CD4-positive, CD25-positive, alpha-beta regulatory T cell (primary cell): ENCODE results near the gene ADRA2C. TPM values are rescaled to one million over a fixed set of nuclear protein-coding genes. Genes with fewer than 3 reads are reported as not detected.
"Not testable (repeated sequence)": the region's sequence is repeated elsewhere in the genome, so short reads cannot be mapped to it uniquely, and the experiment has no call there.

ENCODE experiments used
- ATAC-seq, 2 donors: fragments of 150-1000 bp; cut with Tn5 transposase; one replicate each; pipeline ENCODE4 v1.10.0; 2021; ENCODE audit warnings: low read depth in 2 of 2, moderate number of reproducible peaks in 2 of 2, moderate library complexity in 1 of 2
- DNase-seq, 3 donors: peaks; one replicate each; pipeline versions ENCODE4 v3.0.0 to v3.0.0-alpha.2; 2012 to 2022; ENCODE audit warnings: mixed read lengths in 1 of 3
- H3K27ac ChIP-seq: one replicate; pipeline ENCODE4 v1.7.0; 2013; ENCODE audit warnings: mild to moderate bottlenecking, low read length; ENCODE audit not compliant: insufficient read depth, poor library complexity, severe bottlenecking
- H3K27me3 ChIP-seq: one replicate; pipeline ENCODE4 v1.7.0; 2013; ENCODE audit warnings: low read length; ENCODE audit not compliant: control insufficient read depth, insufficient read depth
- H3K36me3 ChIP-seq: one replicate; pipeline ENCODE4 v1.7.0; 2013; ENCODE audit warnings: mild to moderate bottlenecking, low read length, moderate library complexity; ENCODE audit not compliant: control insufficient read depth, insufficient read depth
- H3K4me1 ChIP-seq: 2 replicates; pipeline ENCODE4 v1.7.0; 2013; ENCODE audit warnings: mild to moderate bottlenecking, low read length; ENCODE audit not compliant: insufficient read depth, control insufficient read depth, poor library complexity, severe bottlenecking
- H3K4me3 ChIP-seq: one replicate; pipeline ENCODE4 v1.7.0; 2013; ENCODE audit warnings: low read depth, mild to moderate bottlenecking, low read length, moderate library complexity
- H3K9me3 ChIP-seq, 2 experiments: 1 replicate in 1 of 2; 2 replicates in 1 of 2; pipeline ENCODE4 v1.7.0; 2013; ENCODE audit warnings: low read length in 2 of 2, mild to moderate bottlenecking in 1 of 2, moderate library complexity in 1 of 2; ENCODE audit not compliant: control insufficient read depth in 2 of 2
- H3K27ac Mint-ChIP-seq, 3 donors: one replicate each; pipeline ENCODE4 v1.8.0; 2020 to 2022; ENCODE audit warnings: mild to moderate bottlenecking in 3 of 3, mixed read lengths in 3 of 3, moderate library complexity in 2 of 3
- H3K27me3 Mint-ChIP-seq: one replicate; pipeline ENCODE4 v1.8.0; 2022; ENCODE audit warnings: mild to moderate bottlenecking, mixed read lengths
- H3K36me3 Mint-ChIP-seq: one replicate; pipeline ENCODE4 v1.8.0; 2020; ENCODE audit warnings: mixed read lengths
- H3K4me1 Mint-ChIP-seq, 4 donors: one replicate each; pipeline ENCODE4 v1.8.0; 2020 to 2022; ENCODE audit warnings: mixed read lengths in 4 of 4, mild to moderate bottlenecking in 1 of 4
- H3K4me3 Mint-ChIP-seq, 4 donors: one replicate each; pipeline ENCODE4 v1.8.0; 2020 to 2022; ENCODE audit warnings: mild to moderate bottlenecking in 4 of 4, mixed read lengths in 4 of 4, moderate library complexity in 3 of 4
- H3K9me3 Mint-ChIP-seq, 7 donors: one replicate each; pipeline ENCODE4 v1.8.0; 2020 to 2022; ENCODE audit warnings: mixed read lengths in 7 of 7, mild to moderate bottlenecking in 3 of 7, moderate library complexity in 2 of 7
- polyA plus RNA-seq, 4 donors: library from polyadenylated mRNA; unstranded; fragments of 300-500 nt; fragmentation: Illumina TruSeq; gene quantifications; one replicate each; pipeline ENCODE4 v1.2.3, GENCODE V29; 2021
- total RNA-seq: library from RNA; stranded (reverse); gene quantifications from one replicate; pipeline ENCODE4 v1.2.3, GENCODE V29; 2022

The ADRA2C gene
- total and polyA plus RNA-seq, 5 donors from 2014 or later = not detected

GRCh38 chr4:3810796-3811485 lies 44.8 kb downstream of the ADRA2C start:
- Mint-ChIP-seq H3K4me3 (no peak overlapping the region), H3K36me3 (no peaks in the 10 kb centered on the region), H3K27me3 (peaks cover 4% of the 10 kb centered on the region), H3K27ac (no peak overlapping the region), H3K4me1 (no peaks in the 10 kb centered on the region), H3K9me3 (peaks cover 0 to 2% (median 0%) of the 10 kb centered on the region in 7 donors)
- DNase-seq (no peak), ATAC-seq (no peak)
- Histone ChIP-seq H3K27ac (no peak overlapping the region), H3K27me3 (no peaks in the 10 kb centered on the region), H3K4me1 (no peaks in the 10 kb centered on the region), H3K4me3 (no peak overlapping the region), H3K36me3 (no peaks in the 10 kb centered on the region), H3K9me3 (no peaks in the 10 kb centered on the region)

- no peaks in the 10 kb centered on the region for H3K27me3 ChIP-seq
- H3K4me3 ChIP-seq = no peak overlapping the region
- no peaks in the 10 kb centered on the region for H3K4me1 ChIP-seq
- H3K36me3 ChIP-seq = no peaks in the 10 kb centered on the region
- Mint-ChIP-seq H3K27ac (no peak overlapping the region), H3K36me3 (no peaks in the 10 kb centered on the region), H3K4me3 (no peak overlapping the region), H3K4me1 (no peaks in the 10 kb centered on the region), H3K9me3 (peaks cover 0 to 2% (median 0%) of the 10 kb centered on the region in 7 donors), H3K27me3 (peaks cover 4% of the 10 kb centered on the region)
- H3K27ac ChIP-seq = no peak overlapping the region
- no peaks in the 10 kb centered on the region for H3K9me3 ChIP-seq
- no peak for ATAC-seq
- no peak for DNase-seq
These were observed 45.4 kb downstream of the ADRA2C start for GRCh38 chr4:3811621-3812020.

- ATAC-seq (no peak), DNase-seq (no peak)
- no peak overlapping the region for H3K27ac Mint-ChIP-seq
- peaks cover 4% of the 10 kb centered on the region for H3K27me3 Mint-ChIP-seq
- Histone ChIP-seq H3K9me3 (no peaks in the 10 kb centered on the region), H3K36me3 (no peaks in the 10 kb centered on the region), H3K4me3 (no peak overlapping the region), H3K27me3 (no peaks in the 10 kb centered on the region), H3K4me1 (no peaks in the 10 kb centered on the region), H3K27ac (no peak overlapping the region)
- peaks cover 0 to 2% (median 0%) of the 10 kb centered on the region in 7 donors for H3K9me3 Mint-ChIP-seq
- H3K36me3 Mint-ChIP-seq = no peaks in the 10 kb centered on the region
- no peaks in the 10 kb centered on the region for H3K4me1 Mint-ChIP-seq
- H3K4me3 Mint-ChIP-seq = no peak overlapping the region
These were observed 46.2 kb downstream of the ADRA2C start for GRCh38 chr4:3812211-3812934.

- ATAC-seq (no peak), DNase-seq (no peak)
- Mint-ChIP-seq H3K4me1 (no peaks in the 10 kb centered on the region), H3K27ac (no peak overlapping the region), H3K9me3 (peaks cover 0 to 2% (median 0%) of the 10 kb centered on the region in 7 donors), H3K27me3 (no peaks in the 10 kb centered on the region), H3K36me3 (no peaks in the 10 kb centered on the region), H3K4me3 (no peak overlapping the region)
- Histone ChIP-seq H3K27ac (no peak overlapping the region), H3K4me1 (no peaks in the 10 kb centered on the region), H3K9me3 (no peaks in the 10 kb centered on the region), H3K27me3 (no peaks in the 10 kb centered on the region), H3K4me3 (no peak overlapping the region), H3K36me3 (no peaks in the 10 kb centered on the region)
These were observed 47.2 kb downstream of the ADRA2C start for GRCh38 chr4:3813151-3814052.

GRCh38 chr4:3814053-3814570 lies 47.9 kb downstream of the ADRA2C start:
- H3K9me3 ChIP-seq = no peaks in the 10 kb centered on the region

GRCh38 chr4:3814838-3815237 lies 48.7 kb downstream of the ADRA2C start:
- H3K27me3 Mint-ChIP-seq, H3K36me3 Mint-ChIP-seq, H3K4me3 ChIP-seq, H3K9me3 Mint-ChIP-seq, ATAC-seq, H3K9me3 ChIP-seq, H3K4me3 Mint-ChIP-seq, H3K27ac Mint-ChIP-seq, H3K27me3 ChIP-seq, H3K4me1 Mint-ChIP-seq, DNase-seq, H3K4me1 ChIP-seq, H3K27ac ChIP-seq, H3K36me3 ChIP-seq: not testable (repeated sequence)

More at GRCh38 chr4:3814053-3814570, 47.9 kb downstream of the ADRA2C start:
- Histone ChIP-seq H3K36me3 (no peaks in the 10 kb centered on the region), H3K4me3 (no peak overlapping the region), H3K27ac (no peak overlapping the region), H3K27me3 (no peaks in the 10 kb centered on the region), H3K4me1 (no peaks in the 10 kb centered on the region)
- DNase-seq (no peak), ATAC-seq (no peak)
- no peak overlapping the region for H3K27ac Mint-ChIP-seq
- H3K4me1 Mint-ChIP-seq = no peaks in the 10 kb centered on the region
- no peaks in the 10 kb centered on the region for H3K36me3 Mint-ChIP-seq
- H3K9me3 Mint-ChIP-seq = no peaks in the 10 kb centered on the region
- no peaks in the 10 kb centered on the region for H3K27me3 Mint-ChIP-seq
- H3K4me3 Mint-ChIP-seq = no peak overlapping the region

- Mint-ChIP-seq H3K36me3 (no peaks in the 10 kb centered on the region), H3K9me3 (peaks cover 0 to 2% (median 0%) of the 10 kb centered on the region in 7 donors), H3K4me1 (no peaks in the 10 kb centered on the region), H3K4me3 (no peak overlapping the region), H3K27me3 (no peaks in the 10 kb centered on the region), H3K27ac (no peak overlapping the region)
- ATAC-seq (no peak), DNase-seq (no peak)
- Histone ChIP-seq H3K27me3 (no peaks in the 10 kb centered on the region), H3K36me3 (no peaks in the 10 kb centered on the region), H3K27ac (no peak overlapping the region), H3K4me3 (no peak overlapping the region), H3K9me3 (no peaks in the 10 kb centered on the region), H3K4me1 (no peaks in the 10 kb centered on the region)
These were observed 50.2 kb downstream of the ADRA2C start for GRCh38 chr4:3816256-3816825.
